ENCODE data around the gene MKX. TPM values are rescaled to one million over a fixed set of nuclear protein-coding genes. Genes with fewer than 3 reads are reported as not detected.

Gene MKX
- total and polyA plus RNA-seq, 7 donors: 0.01 to 0.24 (median 0.07) TPM; not detected in 1

DNA sequence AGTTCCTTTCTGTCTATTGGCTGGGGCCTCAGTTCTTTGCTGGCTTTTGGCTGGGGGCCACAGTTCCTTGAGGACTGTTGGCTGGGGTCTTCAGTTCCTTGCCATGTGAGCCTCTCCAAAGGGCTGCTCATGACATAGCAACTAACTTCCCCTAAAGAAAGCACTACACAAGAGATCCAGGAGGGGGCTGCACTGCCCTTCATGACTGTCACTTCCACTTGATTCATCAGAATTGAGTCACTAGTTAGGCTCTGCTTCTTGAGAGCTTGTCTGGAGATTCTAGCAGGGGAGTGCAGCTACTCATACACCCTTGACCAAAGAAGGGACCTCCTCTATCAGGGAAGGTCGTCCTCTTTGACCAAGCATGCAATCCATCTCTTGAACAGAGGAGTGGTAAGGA, 38.0 kb upstream of the MKX start:
- Histone ChIP-seq H3K27ac (no peak overlapping the region), H3K27me3 (ENCODE audit: insufficient read depth in 3 of 3, low read length in 2 of 3) (peaks cover 0 to 2% (median 2%) of the 10 kb centered on the region in 3 donors), H3K4me1 (no peaks in the 10 kb centered on the region), H3K36me3 (ENCODE audit: insufficient read depth in 1 of 2, low read depth in 1 of 2) (no peaks in the 10 kb centered on the region), H3K9me3 (peaks cover 4% of the 10 kb centered on the region), H3K4me3 (no peak overlapping the region)
- intact Hi-C loops (cut with DNase I): no loop called here
- WGBS, 3 donors: 38 to 67% (median 41%) methylated on average over 1 of the region's 1 CpG
- DNase-seq: no peak
- ATAC-seq: no peak
- TF ChIP-seq, protein P1, sequence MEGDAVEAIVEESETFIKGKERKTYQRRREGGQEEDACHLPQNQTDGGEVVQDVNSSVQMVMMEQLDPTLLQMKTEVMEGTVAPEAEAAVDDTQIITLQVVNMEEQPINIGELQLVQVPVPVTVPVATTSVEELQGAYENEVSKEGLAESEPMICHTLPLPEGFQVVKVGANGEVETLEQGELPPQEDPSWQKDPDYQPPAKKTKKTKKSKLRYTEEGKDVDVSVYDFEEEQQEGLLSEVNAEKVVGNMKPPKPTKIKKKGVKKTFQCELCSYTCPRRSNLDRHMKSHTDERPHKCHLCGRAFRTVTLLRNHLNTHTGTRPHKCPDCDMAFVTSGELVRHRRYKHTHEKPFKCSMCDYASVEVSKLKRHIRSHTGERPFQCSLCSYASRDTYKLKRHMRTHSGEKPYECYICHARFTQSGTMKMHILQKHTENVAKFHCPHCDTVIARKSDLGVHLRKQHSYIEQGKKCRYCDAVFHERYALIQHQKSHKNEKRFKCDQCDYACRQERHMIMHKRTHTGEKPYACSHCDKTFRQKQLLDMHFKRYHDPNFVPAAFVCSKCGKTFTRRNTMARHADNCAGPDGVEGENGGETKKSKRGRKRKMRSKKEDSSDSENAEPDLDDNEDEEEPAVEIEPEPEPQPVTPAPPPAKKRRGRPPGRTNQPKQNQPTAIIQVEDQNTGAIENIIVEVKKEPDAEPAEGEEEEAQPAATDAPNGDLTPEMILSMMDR (IDR thresholded peaks at IDR 0.05): peak; percentile 11

DNA sequence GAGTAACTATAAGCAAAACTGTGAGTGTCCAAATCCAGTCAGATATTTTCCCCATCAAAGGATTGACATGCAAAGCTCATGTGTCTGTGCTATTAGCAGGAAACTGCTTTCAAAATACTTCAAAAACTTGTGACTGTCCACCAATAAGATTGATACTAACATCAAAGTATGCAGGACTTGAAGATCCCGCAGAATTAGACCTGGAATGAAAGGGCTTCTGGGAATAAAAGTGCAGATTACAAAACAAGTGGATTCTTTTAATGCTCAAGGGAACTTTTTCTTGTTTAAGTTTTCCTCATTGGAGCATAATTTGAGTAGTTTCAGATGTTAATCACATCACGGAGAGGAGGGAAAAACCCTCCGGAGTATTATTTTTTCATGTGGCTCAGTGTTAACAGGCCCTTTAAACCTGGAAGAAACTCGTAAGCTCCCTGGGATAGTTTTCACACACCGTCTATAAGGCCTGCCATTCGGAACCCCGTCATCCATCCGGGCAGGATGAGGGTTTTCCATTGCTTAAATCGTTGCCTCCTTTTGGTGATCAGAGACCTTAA, 33.9 kb upstream of the MKX start:
- ATAC-seq: no peak
- H3K27me3 ChIP-seq (ENCODE audit: insufficient read depth in 3 of 3, low read length in 2 of 3): peaks cover 0 to 2% (median 2%) of the 10 kb centered on the region in 3 donors
- no peak overlapping the region for H3K27ac ChIP-seq
- 51 to 57% (median 56%) methylated on average over 9 of the region's 9 CpGs for WGBS, 3 donors
- no peak for DNase-seq
- peaks cover 4% of the 10 kb centered on the region for H3K9me3 ChIP-seq
- TF ChIP-seq, protein P1 (IDR thresholded peaks at IDR 0.05): no peak
- intact Hi-C loops (cut with DNase I): no loop called here
- no peaks in the 10 kb centered on the region for H3K4me1 ChIP-seq
- no peaks in the 10 kb centered on the region for H3K36me3 ChIP-seq (ENCODE audit: insufficient read depth in 1 of 2, low read depth in 1 of 2)
- no peak overlapping the region for H3K4me3 ChIP-seq

DNA sequence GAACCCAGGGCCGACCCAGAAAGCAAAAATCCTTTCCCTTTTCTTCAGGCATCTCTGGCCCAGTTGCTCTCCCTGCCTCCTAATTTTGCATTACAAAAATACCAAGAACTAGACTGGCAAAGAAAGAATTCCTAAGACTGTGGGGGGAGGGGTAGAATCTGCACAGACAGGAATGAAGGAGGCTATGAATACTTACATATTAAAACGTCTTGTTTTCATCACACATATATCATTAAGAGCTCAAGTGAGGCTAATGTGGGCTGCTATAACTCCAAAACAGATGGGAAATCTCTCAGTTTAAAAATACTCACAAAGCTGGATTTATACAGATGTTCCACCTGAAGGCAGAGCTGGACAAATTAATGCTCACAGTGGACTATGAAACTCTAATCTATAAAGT, 29.2 kb upstream of the MKX start:
- Histone ChIP-seq H3K27me3 (ENCODE audit: insufficient read depth in 3 of 3, low read length in 2 of 3) (peaks cover 0 to 10% (median 0%) of the 10 kb centered on the region in 3 donors), H3K4me1 (no peaks in the 10 kb centered on the region), H3K9me3 (no peaks in the 10 kb centered on the region), H3K36me3 (ENCODE audit: insufficient read depth in 1 of 2, low read depth in 1 of 2) (no peaks in the 10 kb centered on the region), H3K4me3 (no peak overlapping the region), H3K27ac (no peak overlapping the region)
- intact Hi-C loops (cut with DNase I): no loop called here
- WGBS, 3 donors: 38 to 39% (median 38%) methylated on average over 2 of the region's 2 CpGs
- ATAC-seq (no peak), DNase-seq (no peak)
- TF ChIP-seq, protein P1 (IDR thresholded peaks at IDR 0.05): no peak

DNA sequence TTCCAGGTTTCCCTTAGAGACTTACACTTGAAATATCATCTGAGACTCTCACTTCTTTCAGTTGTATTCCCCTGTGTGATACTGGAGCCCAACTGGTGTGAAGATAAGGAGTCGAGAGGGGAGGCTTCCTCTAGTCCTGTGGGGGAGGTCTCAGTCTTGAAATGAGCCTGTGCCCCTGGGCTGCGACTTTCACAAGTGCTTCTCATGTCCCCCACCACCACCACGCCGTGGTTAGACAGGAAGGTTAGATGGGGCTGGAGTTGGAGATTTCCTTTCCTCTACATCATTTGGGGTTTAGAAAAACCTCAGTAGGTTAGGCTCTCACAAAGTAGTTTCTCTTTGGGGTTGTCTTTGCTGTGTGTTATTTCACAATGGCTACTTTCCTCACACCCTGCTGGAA, 25.6 kb upstream of the MKX start:
- Histone ChIP-seq H3K4me1 (no peaks in the 10 kb centered on the region), H3K4me3 (no peak overlapping the region), H3K27me3 (ENCODE audit: insufficient read depth in 3 of 3, low read length in 2 of 3) (peaks cover 0 to 16% (median 0%) of the 10 kb centered on the region in 3 donors), H3K27ac (no peak overlapping the region), H3K36me3 (ENCODE audit: insufficient read depth in 1 of 2, low read depth in 1 of 2) (no peaks in the 10 kb centered on the region), H3K9me3 (no peaks in the 10 kb centered on the region)
- TF ChIP-seq, protein P1 (IDR thresholded peaks at IDR 0.05): no peak
- no peak for DNase-seq
- intact Hi-C loops (cut with DNase I): no loop called here
- no peak for ATAC-seq
- 65 to 68% (median 67%) methylated on average over 4 of the region's 4 CpGs for WGBS, 3 donors

DNA sequence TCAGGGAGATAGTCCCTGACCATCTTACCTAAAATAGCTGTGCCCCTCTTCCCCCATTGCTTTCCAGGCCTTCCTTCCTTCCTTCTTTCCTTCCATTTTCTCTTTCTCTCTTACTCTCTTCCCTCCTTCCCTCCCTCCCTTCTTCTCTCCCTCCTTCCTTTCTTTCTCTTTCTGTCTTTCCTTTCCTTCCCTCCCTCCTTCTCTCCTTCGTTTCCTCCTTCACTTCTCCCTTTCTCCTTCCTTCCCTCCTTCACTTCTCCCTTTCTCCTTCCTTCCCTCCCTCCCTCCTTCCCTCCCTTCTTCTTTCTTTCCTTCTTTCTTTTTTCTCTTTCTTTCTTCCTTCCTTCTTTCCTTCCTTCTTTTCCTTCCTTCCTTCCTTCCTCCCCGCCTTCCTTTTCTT, 24.6 kb upstream of the MKX start:
- Histone ChIP-seq H3K4me3 (no peak overlapping the region), H3K4me1 (no peaks in the 10 kb centered on the region), H3K9me3 (no peaks in the 10 kb centered on the region), H3K27ac (no peak overlapping the region), H3K36me3 (ENCODE audit: insufficient read depth in 1 of 2, low read depth in 1 of 2) (no peaks in the 10 kb centered on the region), H3K27me3 (ENCODE audit: insufficient read depth in 3 of 3, low read length in 2 of 3) (peaks cover 0 to 16% (median 0%) of the 10 kb centered on the region in 3 donors)
- TF ChIP-seq, protein P1 (IDR thresholded peaks at IDR 0.05): no peak
- ATAC-seq (no peak), DNase-seq (no peak)
- WGBS, 3 donors: 94 to 95% (median 94%) methylated on average over 2 of the region's 2 CpGs
- intact Hi-C loops (cut with DNase I): no loop called here
